HG02588 (cell line): Measurements from ENCODE around the gene PCARE.

Experiments
- ATAC-seq: cut with Tn5 transposase; IDR thresholded peaks from one replicate; pipeline ENCODE4 v1.9.1; 2021; ENCODE audit warnings: mild to moderate bottlenecking, moderate library complexity; ENCODE audit not compliant: unreplicated experiment

The PCARE gene

DNA sequence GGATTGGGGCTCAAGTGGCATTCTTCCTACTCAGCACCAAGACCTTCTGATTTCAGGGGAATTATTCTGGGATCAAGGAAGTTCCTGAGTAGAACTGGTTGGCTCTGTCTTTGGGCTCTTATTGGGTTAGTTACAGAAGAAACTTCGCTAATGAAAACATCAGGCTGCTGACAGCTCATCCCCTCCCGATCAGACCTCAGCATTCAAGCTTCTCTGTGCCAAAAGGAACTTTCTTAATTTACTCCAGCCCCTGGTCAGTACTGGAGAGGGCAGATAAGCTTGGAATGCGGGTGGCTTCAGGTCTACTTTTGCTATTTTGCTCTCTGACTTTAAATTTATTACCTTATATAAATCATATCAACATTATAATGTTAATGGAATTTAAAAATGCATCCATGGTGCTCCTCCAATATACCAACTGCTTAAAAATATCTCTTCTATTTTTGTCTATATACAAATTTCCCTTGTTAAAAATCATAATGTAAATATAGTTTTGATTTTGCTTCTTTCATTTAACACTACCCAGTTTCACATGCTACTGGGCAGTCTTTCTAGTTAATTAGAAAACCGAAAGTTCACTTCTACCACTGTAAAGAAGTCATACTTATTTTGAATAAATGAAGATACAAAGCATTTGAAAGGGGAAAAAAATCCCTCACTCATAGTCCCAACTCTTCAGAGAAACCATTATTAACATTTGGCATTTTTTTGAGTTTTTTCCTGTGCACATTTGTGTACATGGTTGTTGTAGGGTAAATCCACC is 34.4 kb downstream of the PCARE start:
- no peak for ATAC-seq

DNA sequence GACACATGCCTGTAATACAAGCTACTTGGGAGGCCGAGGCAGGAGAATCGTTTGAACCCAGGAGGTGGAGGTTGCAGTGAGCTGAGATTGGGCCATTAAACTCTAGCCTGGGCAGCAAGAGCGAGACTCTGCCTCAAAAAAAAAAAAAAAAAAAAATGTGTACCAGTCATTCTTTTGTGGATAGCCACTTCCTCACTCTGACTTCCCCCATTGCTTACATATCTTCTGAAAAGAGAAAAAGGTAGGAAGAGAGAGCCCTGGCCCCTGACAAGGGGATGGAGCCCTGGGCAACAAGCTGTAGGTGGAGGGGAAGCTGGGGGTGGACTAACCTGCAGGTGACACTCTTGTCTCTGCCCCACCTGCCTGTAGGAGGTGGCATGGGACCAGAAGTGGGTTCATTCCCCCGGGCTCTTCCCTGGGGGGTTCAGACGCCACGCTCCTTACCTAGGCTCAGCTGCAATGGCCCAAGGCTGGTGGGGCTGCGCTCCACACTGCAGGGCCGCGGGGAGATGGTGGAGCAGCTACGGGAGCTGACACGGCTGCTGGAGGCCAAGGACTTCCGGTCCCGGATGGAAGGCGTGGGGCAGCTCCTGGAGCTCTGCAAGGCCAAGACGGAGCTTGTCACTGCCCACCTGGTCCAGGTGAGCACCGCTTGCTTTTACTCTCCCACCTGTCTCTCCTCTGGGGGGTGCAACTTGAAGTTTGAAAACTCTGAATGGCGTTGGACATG is 39.1 kb downstream of the PCARE start:
- no peak for ATAC-seq

DNA sequence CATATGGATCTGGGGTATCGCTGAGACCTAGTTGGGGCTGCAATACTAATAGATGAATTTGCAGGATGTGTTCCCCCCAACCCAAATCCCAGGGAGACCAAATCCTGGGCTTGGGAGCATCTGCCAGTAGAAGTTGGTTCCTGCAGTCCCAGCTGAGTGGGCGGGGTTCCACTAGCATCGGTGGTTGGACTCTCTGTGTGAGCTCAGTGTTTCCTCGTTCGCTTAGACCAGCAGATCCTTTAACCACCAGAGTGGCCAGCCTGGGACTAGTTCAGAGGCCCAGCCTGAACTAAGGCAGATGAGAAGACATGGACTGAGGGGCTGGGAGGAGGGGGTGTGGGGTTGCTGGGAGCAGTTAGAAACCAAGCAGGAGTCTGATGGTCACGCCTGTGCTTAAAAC is 40.7 kb downstream of the PCARE start:
- no peak for ATAC-seq

DNA sequence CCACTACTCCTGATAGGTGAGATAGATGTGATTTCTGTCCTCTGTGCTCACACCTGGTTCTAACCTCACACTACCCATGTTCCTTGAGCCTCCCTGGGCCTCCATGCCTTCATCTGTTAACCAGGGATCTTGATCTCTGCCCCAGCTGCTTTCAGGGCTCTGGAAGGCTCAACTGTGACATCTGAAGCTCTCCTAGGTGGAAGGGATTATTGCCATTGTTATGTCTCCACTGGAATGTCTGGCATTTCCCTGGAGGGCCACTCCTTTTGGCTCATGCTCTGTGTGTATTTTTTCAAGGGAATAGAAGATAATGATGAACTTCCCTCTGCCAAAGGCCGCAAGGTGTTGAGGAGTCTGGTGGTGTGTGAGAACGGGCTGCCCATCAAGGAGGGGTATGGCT is 41.2 kb downstream of the PCARE start:
- ATAC-seq: no peak

DNA sequence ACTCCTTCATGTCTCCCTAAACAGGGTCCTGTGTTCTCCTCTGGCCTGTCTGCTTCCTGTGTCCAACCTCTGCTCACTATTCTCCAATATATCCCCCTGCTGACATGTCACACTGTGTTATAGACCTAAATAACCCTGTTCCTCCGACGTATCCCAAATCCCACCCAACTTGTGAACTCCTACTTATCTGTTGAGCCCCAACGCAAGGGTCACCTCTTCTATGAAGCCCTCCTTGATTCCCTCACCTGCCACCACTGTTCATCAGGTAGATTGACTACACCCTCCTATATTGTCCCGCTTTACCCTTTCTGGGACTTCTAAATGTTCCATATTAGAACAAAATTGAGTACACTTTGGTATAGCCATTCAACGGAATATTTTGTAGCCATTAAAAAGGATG is 42.1 kb downstream of the PCARE start:
- no peak for ATAC-seq

DNA sequence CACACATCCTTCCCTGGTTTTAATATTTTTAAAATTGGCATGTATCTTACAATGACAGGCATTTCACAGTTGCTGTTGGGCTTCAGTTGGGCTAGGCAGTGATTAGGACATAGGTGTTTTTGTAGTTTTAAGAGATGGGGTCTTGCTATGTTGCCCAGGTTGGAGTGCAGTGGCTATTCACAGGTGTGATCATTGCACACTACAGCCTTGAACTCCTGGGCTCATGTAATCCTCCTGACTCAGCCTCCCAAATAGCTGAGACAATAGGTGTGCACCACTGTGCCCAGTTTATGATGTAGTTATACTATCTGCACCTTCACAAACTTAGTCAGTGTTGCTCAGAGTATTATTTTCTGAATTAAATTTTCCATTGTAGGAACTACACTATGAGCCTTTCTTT is 43.3 kb downstream of the PCARE start:
- ATAC-seq: no peak

DNA sequence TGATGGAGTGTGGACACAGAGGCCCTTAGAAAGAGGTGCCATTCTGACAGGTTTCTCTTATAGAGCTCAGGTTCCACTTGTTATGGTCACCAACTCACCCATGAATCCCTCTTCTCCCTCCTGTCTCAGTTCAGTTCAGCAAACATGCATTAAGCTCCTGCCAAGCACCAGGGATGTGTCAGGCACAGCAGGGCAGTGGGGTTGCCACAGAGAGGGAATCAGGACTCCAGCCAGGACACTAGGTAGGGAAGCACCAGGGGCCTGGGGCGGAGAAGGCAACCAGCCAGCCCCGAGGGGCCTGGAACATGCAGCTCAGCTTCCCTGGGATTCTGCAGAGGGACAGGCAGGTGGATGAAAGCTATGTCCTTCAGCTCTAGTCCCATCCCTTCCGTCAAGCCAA is 48.6 kb downstream of the PCARE start:
- no peak for ATAC-seq

DNA sequence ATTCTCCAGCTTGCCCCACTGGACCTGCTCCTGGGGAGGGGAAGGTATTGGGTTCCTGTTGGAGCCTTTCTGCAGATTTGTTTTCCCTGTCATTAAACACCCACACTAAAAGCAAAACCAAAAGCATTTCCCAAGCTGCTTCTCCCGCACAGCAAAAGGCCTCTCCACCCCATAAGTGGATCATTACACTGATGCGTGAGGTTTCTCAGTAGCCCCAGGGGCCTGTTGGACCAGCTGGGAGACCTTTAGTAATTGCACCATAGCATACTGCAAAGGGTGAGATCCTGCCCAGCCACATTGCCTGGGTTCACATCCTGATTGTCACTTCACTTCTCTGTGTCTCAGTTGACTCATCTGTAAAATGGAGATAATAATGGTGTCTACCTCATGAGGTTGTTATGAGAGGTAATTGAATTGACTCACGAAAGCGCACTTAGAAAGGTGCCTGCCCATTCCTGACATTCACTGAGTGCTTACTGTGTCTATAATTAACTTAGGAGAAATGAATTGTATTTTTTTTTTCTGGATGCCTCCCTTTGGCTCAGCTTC is 49.4 kb downstream of the PCARE start:
- ATAC-seq: no peak

DNA sequence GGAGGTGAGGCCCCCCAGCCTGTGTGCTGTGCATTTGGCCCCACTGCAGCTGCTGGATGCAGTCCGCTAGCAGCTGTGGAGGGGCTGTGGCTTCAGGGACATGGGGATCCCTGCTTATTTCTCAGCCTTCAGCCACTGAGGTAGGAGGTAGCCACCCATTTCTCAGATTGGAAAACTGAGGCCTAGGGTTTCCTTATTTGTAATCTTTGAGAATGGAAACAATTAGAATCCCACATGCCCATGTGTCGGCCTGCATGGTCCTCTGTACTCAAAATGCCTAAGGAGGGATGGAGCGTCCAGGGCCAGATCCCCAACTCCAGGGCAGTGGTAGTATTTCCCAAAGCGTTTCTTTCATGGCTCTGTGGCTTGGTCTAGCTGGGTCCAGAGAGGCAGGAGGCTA is 51.1 kb downstream of the PCARE start:
- ATAC-seq: no peak

DNA sequence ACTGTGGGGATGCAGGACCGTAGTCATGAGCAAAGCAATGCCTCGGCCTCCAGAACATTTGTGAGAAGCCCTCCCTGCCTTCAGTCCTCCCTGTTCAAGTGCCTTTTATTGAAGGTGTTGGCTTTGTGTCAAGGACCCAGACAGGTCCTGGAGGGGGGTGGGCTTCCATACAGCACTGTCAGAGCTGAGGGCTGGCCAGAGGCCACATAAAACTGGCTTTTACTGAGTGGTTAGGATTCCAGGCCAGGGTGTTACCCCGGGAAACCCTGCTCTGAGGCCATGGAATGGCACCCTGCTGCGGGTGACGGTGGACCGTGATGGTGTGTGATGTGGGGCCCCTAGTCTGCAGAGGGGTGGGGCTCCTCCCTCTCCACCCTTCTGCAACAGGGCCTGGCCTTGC is 51.6 kb downstream of the PCARE start:
- no peak for ATAC-seq

DNA sequence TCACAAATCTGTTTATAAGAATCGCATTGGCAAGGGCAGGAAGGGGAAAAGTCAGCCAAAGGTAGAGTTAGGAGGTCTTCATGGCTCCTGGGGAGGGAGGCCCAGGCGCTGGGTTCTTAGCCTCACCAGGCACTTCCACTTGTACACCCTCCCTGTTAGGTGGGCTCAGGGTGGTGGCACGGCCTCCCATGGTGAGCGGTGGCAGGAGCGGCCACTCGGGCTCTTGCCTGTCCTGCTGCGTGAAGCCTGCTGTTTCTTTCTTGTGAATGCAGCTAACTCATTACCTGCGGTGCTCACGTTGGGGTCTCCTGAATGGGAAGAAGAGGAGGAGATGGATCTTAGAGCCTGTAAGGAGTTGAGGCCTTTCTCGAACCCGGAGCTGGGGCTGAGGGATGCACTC is 52.4 kb downstream of the PCARE start:
- ATAC-seq: no peak

DNA sequence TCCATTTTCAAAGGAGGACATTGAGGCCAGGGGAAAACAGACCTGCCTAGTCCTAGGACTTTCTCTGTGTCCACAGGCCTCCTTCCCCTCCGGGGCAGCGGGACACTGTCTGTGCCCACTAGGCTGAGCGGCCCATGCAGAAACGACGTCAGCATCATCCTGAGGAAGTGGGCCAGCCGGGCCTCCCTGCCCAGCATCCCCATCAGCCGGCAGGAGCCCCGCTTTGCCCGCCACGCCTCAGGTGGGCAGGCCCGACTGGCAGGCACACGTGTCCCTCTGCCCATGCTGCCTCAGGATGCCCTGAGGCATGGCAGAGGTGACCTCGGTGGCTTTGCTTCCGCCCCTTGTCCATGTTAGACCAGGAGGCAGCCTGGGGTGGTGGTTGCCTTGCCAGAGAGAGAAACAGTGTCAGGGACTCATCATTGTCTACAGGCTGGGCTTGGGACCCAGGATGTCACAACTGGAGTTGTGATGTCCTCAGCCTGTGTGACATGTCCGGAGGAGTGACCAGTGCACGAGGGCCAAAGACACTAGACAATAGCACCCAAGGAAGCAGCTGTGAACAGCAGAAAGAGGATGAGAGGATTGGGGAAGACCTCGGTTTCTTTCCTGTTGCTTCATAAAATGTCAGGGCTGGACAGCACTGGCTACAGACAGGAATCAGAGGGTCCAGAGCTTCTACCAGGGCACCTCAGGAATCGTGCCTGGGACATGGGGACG is 56.4 kb downstream of the PCARE start:
- no peak for ATAC-seq

DNA sequence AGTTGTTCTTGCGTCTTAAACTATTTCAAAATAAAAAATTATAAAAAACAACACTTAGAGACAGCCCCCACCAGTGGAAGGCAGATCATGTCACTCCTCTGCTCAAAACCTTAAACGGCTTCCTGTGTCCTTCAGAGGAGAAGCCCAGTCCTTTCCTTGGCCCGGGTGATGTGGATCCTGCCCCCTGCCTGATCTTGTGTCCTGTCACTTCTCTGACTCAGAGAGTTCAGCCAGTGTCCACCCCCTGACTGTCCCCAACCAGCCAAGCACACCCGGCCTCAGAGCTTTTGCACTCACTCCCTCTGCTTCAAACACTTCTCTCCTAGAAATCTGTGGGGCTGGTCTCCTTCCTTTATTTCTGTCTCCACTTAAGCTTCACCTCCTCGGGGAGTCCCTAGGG is 57.8 kb downstream of the PCARE start:
- ATAC-seq: no peak

DNA sequence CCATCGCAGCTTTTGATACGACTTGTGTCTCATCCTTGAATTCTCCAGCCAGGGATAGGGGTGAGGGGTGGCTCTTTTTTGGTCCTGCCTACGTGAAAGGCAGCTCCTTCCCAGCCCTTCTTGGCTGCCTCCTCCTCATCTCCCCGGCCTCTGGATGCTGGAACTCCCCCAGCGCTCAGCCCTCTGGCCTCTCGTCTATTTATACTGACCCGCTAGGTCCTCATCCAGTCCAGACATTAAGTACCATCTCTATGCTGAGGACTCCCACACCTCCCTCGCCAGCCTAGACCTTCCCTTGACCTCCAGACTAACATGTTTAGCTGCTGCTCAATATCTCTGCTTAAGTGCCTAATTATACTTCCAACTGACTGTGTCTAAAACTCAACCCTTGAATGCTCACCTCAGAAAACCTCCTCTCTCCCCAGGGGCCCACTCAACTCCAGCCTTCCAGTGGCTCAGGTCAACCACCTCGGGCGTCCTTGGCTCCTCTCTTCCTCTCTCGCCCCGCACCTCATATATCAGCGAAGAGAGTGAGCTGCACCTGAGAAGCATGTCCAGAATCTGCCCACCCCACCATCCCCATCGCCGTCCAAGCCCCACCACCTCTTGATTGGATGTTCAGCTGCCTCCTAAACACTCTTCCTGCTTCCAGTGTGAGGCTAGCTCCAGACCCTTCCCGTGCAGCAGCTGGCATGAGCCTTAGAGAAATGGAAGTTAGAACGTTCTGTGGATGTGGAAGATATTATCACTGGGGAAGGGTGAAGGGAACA is 58.4 kb downstream of the PCARE start:
- no peak for ATAC-seq

DNA sequence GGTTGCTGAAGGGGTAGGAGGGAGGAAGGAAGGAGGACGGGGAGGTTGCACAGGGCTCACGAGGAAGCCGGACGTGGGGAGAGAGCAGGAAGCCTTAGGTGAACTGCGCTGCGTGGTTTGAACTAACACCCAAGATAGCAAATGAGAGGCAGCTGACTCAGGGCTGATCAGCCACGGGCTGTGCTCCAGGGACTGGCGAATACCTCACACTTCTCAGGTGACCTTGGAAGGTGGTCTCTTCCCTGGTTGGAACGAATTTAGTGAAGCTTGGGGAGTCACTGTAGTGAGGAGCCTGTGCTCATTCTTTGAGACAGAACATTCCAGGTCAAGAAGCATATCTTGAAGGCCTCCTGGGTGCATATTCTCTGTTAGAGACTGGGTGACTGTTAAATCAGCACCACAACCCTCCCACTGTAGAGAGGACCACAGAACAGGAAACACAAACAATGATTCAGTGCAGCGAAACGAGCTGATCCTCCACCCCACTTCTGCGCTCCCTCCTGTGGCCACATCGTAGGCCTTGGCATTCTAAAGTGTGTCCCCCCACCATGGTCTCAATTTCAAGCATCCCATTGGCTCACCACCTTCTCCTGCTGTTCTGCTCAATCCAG is 59.4 kb downstream of the PCARE start:
- ATAC-seq: no peak

DNA sequence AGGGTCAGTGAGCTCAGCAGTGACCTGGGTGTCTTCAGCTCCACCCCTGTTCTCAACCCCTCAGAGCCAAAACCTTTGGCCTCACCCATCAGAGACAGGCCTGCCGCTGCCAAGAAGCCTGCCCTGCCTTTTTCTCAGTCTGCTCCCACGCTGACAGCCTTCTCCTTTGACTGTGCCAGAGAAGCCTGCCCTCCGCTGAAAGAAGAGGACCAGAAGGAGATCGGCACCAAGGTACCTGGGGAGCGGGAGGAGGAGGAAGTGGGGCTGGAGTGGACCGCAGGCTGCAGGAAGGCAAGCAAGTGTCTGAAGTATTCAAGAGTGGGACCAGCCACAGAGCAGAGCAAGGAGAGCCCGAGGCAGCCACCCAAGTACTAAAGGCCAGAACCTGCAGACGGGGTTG is 60.0 kb downstream of the PCARE start:
- ATAC-seq: no peak

DNA sequence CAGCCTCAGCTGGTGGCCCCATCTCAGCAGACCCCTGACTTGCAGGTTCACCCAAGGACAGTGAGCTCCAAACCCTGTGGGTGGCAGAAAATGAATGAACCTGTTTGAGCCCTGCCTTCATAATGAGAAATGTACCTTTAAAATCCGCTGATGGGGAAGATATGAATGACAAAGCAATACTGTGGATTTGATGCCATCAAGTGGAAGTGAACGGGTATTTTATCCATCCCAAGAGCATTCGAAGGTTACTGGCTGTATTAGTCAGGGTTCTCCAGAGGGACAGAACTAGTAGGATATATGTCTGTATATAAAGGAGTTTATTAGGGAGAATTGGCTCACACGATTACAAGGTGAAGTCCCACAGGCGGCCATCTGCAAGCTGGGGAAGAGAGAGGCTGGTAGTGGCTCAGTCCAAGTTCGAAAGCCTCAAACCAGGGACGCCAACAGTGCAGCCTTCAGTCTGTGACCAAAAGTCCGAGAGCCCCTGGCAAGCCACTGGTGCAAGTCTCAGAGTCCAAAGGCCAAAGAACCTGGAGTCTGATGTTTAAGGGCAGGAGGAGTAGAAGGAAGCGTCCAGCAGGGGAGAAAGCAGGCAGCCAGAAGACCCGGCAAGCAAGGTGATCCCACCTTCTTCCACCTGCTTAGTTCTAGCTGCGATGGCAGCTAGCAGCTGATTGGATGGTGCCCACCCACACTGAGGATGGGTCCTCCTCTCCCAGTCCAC is 61.1 kb downstream of the PCARE start:
- ATAC-seq: no peak

DNA sequence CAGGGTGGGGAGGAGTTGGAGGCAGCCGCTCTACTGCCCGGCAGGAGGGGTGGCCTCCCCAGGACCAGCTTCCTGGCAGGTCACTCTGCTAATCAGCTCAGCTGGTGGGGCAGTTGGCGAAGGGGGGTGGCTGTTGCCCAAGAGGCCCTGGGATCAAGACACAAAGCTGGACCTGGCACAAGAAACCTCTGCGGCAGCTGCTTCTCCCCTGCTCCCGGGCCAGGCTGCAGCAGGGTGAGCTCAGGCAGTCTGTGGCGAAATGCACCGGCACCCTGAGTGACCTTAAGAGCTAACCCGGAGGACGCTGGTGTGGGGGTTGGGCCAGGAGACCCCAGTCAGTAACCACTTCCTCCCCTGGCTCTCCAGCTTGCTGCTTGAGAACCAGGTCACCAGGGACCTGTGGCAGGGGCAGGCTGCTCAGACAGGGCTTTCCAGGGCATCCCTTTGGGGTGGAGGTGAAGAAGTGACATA is 62.1 kb downstream of the PCARE start:
- no peak for ATAC-seq
